Body of pancreas (tissue), 4 donors: ENCODE measurements around the gene LRFN5. TPM values are rescaled to one million over a fixed set of nuclear protein-coding genes. Genes with fewer than 3 reads are reported as not detected.
"Not testable (repeated sequence)": the region's sequence is repeated elsewhere in the genome, so short reads cannot be mapped to it uniquely, and the experiment has no call there.

Experiments
- ATAC-seq: fragments of 150-250 bp; one replicate; pipeline ENCODE4 v1.9.1; 2016
- DNase-seq, 4 donors: peaks; one replicate each; pipeline ENCODE4 v3.0.0-alpha.2; 2019
- H3K27ac ChIP-seq, 4 donors: fragments of 200-600 bp; sonication (generic); 1 replicate in 3 of 4; 2 replicates in 1 of 4; pipeline versions ENCODE4 v1.5.1 to v1.6.1; 2016 to 2019; ENCODE audit warnings: mild to moderate bottlenecking in 1 of 4, mixed read lengths in 1 of 4, moderate library complexity in 1 of 4
- H3K27me3 ChIP-seq, 2 donors: fragments of 200-600 bp; sonication (generic); one replicate each; pipeline ENCODE4 v1.6.0; 2016; ENCODE audit warnings: mild to moderate bottlenecking in 1 of 2
- H3K36me3 ChIP-seq, 2 donors: fragments of 200-600 bp; sonication (generic); replicated peaks in 1 of 2; 2 replicates each; pipeline ENCODE4 v1.5.1; 2016; ENCODE audit warnings: low read depth in 2 of 2; ENCODE audit not compliant: insufficient read depth in 1 of 2
- H3K4me1 ChIP-seq: fragments of 200-600 bp; sonication (generic); one replicate; pipeline ENCODE4 v1.6.0; 2016
- H3K4me3 ChIP-seq, 2 donors: fragments of 200-600 bp; sonication (generic); 1 replicate in 1 of 2; 2 replicates in 1 of 2; pipeline ENCODE4 v1.5.1; 2016 to 2019
- H3K9me3 ChIP-seq, 3 donors: fragments of 200-600 bp; sonication (generic); 1 replicate in 2 of 3; 2 replicates in 1 of 3; pipeline ENCODE4 v1.5.1; 2016
- CTCF ChIP-seq, 7 experiments: fragments of 450-650 bp in 4 of 7; fragments of 200-600 bp in 3 of 7; sonication (generic) in 3 of 7; IDR thresholded peaks; one replicate each; pipeline ENCODE4 v1.5.1; 2016 to 2019; ENCODE audit warnings: antibody characterized with exemption in 7 of 7
- POLR2A ChIP-seq, 3 donors: fragments of 450-650 bp; IDR thresholded peaks; one replicate each; pipeline ENCODE4 v1.6.1; 2016; ENCODE audit warnings: antibody characterized with exemption in 3 of 3, mild to moderate bottlenecking in 2 of 3
- WGBS, 2 donors: methylation state at CpG; one replicate each; pipeline ENCODE4 v1.1.5; 2017; 5-methylcytosine and 5-hydroxymethylcytosine counted together
- intact Hi-C: fragments of 100-400 bp; cut with DNase I; formaldehyde crosslinking; loops from one replicate; pipeline ENCODE4 v1.15.1; 2023
- total RNA-seq, 2 donors: library from RNA; depleted of rRNA; stranded (reverse); fragments of >200 nt; gene quantifications; one replicate each; pipeline ENCODE4 v1.1.0, GENCODE V29; 2016

LRFN5 gene
- total RNA-seq, 2 donors from 2014 or later, result 0.52 to 4.9 TPM

GRCh38 chr14:41663473-41663850, 56.8 kb downstream of the LRFN5 start:
- no peak for ATAC-seq
- Histone ChIP-seq H3K27me3 (no peaks in the 10 kb centered on the region), H3K4me3 (no peak overlapping the region), H3K4me1 (no peaks in the 10 kb centered on the region), H3K36me3 (no peaks in the 10 kb centered on the region), H3K27ac (no peak overlapping the region), H3K9me3 (no peaks in the 10 kb centered on the region)
- TF ChIP-seq CTCF (IDR thresholded peaks at IDR 0.05) (no peak), POLR2A (IDR thresholded peaks at IDR 0.05) (no peak)
- WGBS, 2 donors, result 38 to 45% methylated on average over 2 of the region's 2 CpGs
- DNase-seq, result no peak
- intact Hi-C loops, result no loop called here

- H3K4me1 ChIP-seq, result no peaks in the 10 kb centered on the region
- H3K27me3 ChIP-seq, result no peaks in the 10 kb centered on the region
- intact Hi-C loops, result no loop called here
- TF ChIP-seq CTCF (IDR thresholded peaks at IDR 0.05) (no peak), POLR2A (IDR thresholded peaks at IDR 0.05) (no peak)
- H3K4me3 ChIP-seq, result no peak overlapping the region
- ATAC-seq (no peak), DNase-seq (no peak)
- 39 to 44% methylated on average over 2 of the region's 2 CpGs for WGBS, 2 donors
- H3K27ac ChIP-seq, result no peak overlapping the region
- no peaks in the 10 kb centered on the region for H3K36me3 ChIP-seq
- no peaks in the 10 kb centered on the region for H3K9me3 ChIP-seq
Measured at GRCh38 chr14:41666301-41666700, 59.6 kb downstream of the LRFN5 start.

GRCh38 chr14:41668356-41668755, 61.7 kb downstream of the LRFN5 start:
- Histone ChIP-seq H3K27me3 (no peaks in the 10 kb centered on the region), H3K36me3 (no peaks in the 10 kb centered on the region), H3K4me3 (no peak overlapping the region), H3K9me3 (no peaks in the 10 kb centered on the region), H3K4me1 (no peaks in the 10 kb centered on the region), H3K27ac (no peak overlapping the region)
- DNase-seq, result no peak
- WGBS, 2 donors, result 46 to 65% methylated on average over 1 of the region's 1 CpG
- no peak for ATAC-seq
- no peak for TF ChIP-seq POLR2A (IDR thresholded peaks at IDR 0.05)
- no peak for TF ChIP-seq CTCF (IDR thresholded peaks at IDR 0.05)
- intact Hi-C loops, result no loop called here

- H3K36me3 ChIP-seq, H3K4me1 ChIP-seq, H3K9me3 ChIP-seq, ATAC-seq, intact Hi-C loops, DNase-seq, H3K27me3 ChIP-seq, H3K27ac ChIP-seq, H3K4me3 ChIP-seq: not testable (repeated sequence)
- 80% methylated on average over 1 of the region's 24 CpGs; no CpG with 5 or more reads in 1 of the 2 donors for WGBS, 2 donors
Measured at GRCh38 chr14:41673601-41674000, 66.9 kb downstream of the LRFN5 start.

GRCh38 chr14:41674511-41674971, 67.9 kb downstream of the LRFN5 start:
- ATAC-seq, result not testable (repeated sequence)

GRCh38 chr14:41699486-41699885, 92.8 kb downstream of the LRFN5 start:
- intact Hi-C loops, result no loop called here
- no peak for ATAC-seq
- TF ChIP-seq CTCF (IDR thresholded peaks at IDR 0.05) (no peak), POLR2A (IDR thresholded peaks at IDR 0.05) (no peak)
- DNase-seq, result no peak
- 23 to 27% methylated on average over 3 of the region's 3 CpGs for WGBS, 2 donors
- Histone ChIP-seq H3K4me1 (no peaks in the 10 kb centered on the region), H3K27ac (no peak overlapping the region), H3K36me3 (no peaks in the 10 kb centered on the region), H3K27me3 (no peaks in the 10 kb centered on the region), H3K4me3 (no peak overlapping the region), H3K9me3 (no peaks in the 10 kb centered on the region)

More at GRCh38 chr14:41674511-41674971, 67.9 kb downstream of the LRFN5 start:
- H3K4me1 ChIP-seq, H3K36me3 ChIP-seq, intact Hi-C loops, H3K4me3 ChIP-seq, H3K27ac ChIP-seq, H3K9me3 ChIP-seq, DNase-seq, H3K27me3 ChIP-seq: not testable (repeated sequence)
- WGBS, 2 donors, result 93 to 97% methylated on average over 21 to 24 of the region's 37 CpGs
